ENCODE measurements around the gene COL12A1.

Gene COL12A1

GRCh38 chr6:75205776-75206575 is at the start of gene COL12A1:
TSS of gene COL12A1 (minus strand) at chr6:75206053. CDS start at chr6:75202792, 3,261 bp downstream.
- no peak for DNase-seq (ENCODE audit: low read depth)

GRCh38 chr6:75250552-75250951 is 44.7 kb upstream of the COL12A1 start:
- DNase-seq (ENCODE audit: low read depth), result no peak

GRCh38 chr6:75249837-75250236 is 44.0 kb upstream of the COL12A1 start:
- DNase-seq (ENCODE audit: low read depth), result no peak

GRCh38 chr6:75246386-75246785 is 40.5 kb upstream of the COL12A1 start:
- no peak for DNase-seq (ENCODE audit: low read depth)

GRCh38 chr6:75244063-75244584 is 38.3 kb upstream of the COL12A1 start:
- DNase-seq (ENCODE audit: low read depth), result no peak

- DNase-seq (ENCODE audit: low read depth), result peak; percentile 80
These were observed 37.6 kb upstream of the COL12A1 start, which contains the start of gene COX7A2 for GRCh38 chr6:75243333-75244062. TSS of gene COX7A2 (minus strand) at chr6:75243801. CDS start at chr6:75243734, 67 bp downstream.

- no peak for DNase-seq (ENCODE audit: low read depth)
These were observed 30.8 kb upstream of the COL12A1 start for GRCh38 chr6:75236630-75237029.

GRCh38 chr6:75235271-75235670 is 29.4 kb upstream of the COL12A1 start:
- no peak for DNase-seq (ENCODE audit: low read depth)

- no peak for DNase-seq (ENCODE audit: low read depth)
These were observed 28.4 kb upstream of the COL12A1 start for GRCh38 chr6:75234126-75234865.

- DNase-seq (ENCODE audit: low read depth), result no peak
These were observed 27.3 kb upstream of the COL12A1 start for GRCh38 chr6:75233092-75233615.

- DNase-seq (ENCODE audit: low read depth), result no peak
These were observed 24.9 kb upstream of the COL12A1 start for GRCh38 chr6:75230484-75231325.

GRCh38 chr6:75224303-75224926 is 18.6 kb upstream of the COL12A1 start:
- DNase-seq (ENCODE audit: low read depth), result no peak

GRCh38 chr6:75223428-75223827 is 17.6 kb upstream of the COL12A1 start:
- DNase-seq (ENCODE audit: low read depth), result no peak

- DNase-seq (ENCODE audit: low read depth), result no peak
These were observed 16.4 kb upstream of the COL12A1 start for GRCh38 chr6:75222261-75222660.

GRCh38 chr6:75221116-75221515 is 15.3 kb upstream of the COL12A1 start:
- DNase-seq (ENCODE audit: low read depth), result no peak

GRCh38 chr6:75220357-75220756 is 14.5 kb upstream of the COL12A1 start:
- DNase-seq (ENCODE audit: low read depth), result no peak

- no peak for DNase-seq (ENCODE audit: low read depth)
These were observed 13.4 kb upstream of the COL12A1 start for GRCh38 chr6:75219263-75219662.

- no peak for DNase-seq (ENCODE audit: low read depth)
These were observed 11.3 kb upstream of the COL12A1 start for GRCh38 chr6:75217193-75217592.

GRCh38 chr6:75215291-75215690 is 9.4 kb upstream of the COL12A1 start:
- DNase-seq (ENCODE audit: low read depth), result no peak

GRCh38 chr6:75213732-75214131 is 7.9 kb upstream of the COL12A1 start:
- no peak for DNase-seq (ENCODE audit: low read depth)

- no peak for DNase-seq (ENCODE audit: low read depth)
These were observed 7.3 kb upstream of the COL12A1 start for GRCh38 chr6:75213112-75213511.
